Keratinocyte (primary cell): ENCODE results near the gene STAC. TPM values are rescaled to one million over a fixed set of nuclear protein-coding genes. Genes with fewer than 3 reads are reported as not detected.

Experiments
- DNase-seq: peaks from one replicate; pipeline ENCODE4 v3.0.0-alpha.2; 2011; ENCODE audit warnings: low read depth, missing footprints, low spot score
- FAIRE-seq: peaks from 2 replicates; lab custom pipeline; 2011; peaks lifted over from hg19 to GRCh38; lab: Jason Lieb, UNC
- H2AFZ ChIP-seq: 2 replicates; pipeline ENCODE4 v1.6.0; 2012; ENCODE audit warnings: low read length, control low read depth, inconsistent platforms; ENCODE audit not compliant: control insufficient read depth
- H3K27ac ChIP-seq: 2 replicates; pipeline ENCODE4 v1.5.1; 2011; ENCODE audit warnings: low read length; ENCODE audit not compliant: control insufficient read depth, insufficient read depth
- H3K27me3 ChIP-seq: 3 replicates; pipeline ENCODE4 v1.6.0; 2011; ENCODE audit warnings: low read length; ENCODE audit not compliant: control insufficient read depth, insufficient read depth; ENCODE audit errors: extremely low read depth
- H3K36me3 ChIP-seq, 2 experiments: 2 replicates in 1 of 2; 3 replicates in 1 of 2; pipeline ENCODE4 v1.5.1; 2011; ENCODE audit warnings: low read length in 2 of 2, mild to moderate bottlenecking in 1 of 2; ENCODE audit not compliant: control insufficient read depth in 2 of 2, insufficient read depth in 2 of 2; ENCODE audit errors: extremely low read depth in 1 of 2
- H3K4me1 ChIP-seq: 3 replicates; pipeline ENCODE4 v1.5.1; 2011; ENCODE audit warnings: low read length; ENCODE audit not compliant: control insufficient read depth, insufficient read depth; ENCODE audit errors: extremely low read depth
- H3K4me2 ChIP-seq: 3 replicates; pipeline ENCODE4 v1.6.0; 2011; ENCODE audit warnings: low read depth, low read length; ENCODE audit not compliant: control insufficient read depth, insufficient read depth; ENCODE audit errors: extremely low read depth
- H3K4me3 ChIP-seq, 3 experiments: fragments of 200-600 bp in 1 of 3; sonication (generic) in 1 of 3; 2 replicates in 2 of 3; 3 replicates in 1 of 3; pipeline ENCODE4 v1.5.1; 2011 to 2016; ENCODE audit warnings: low read length in 3 of 3, mild to moderate bottlenecking in 3 of 3, control low read depth in 2 of 3, inconsistent platforms in 1 of 3, low read depth in 1 of 3, mixed read lengths in 1 of 3, mixed run types in 1 of 3, moderate library complexity in 1 of 3; ENCODE audit not compliant: control insufficient read depth in 2 of 3, insufficient read depth in 2 of 3; ENCODE audit errors: extremely low read depth in 1 of 3
- H3K79me2 ChIP-seq: 2 replicates; pipeline ENCODE4 v1.6.0; 2012; ENCODE audit warnings: low read length; ENCODE audit not compliant: control insufficient read depth, insufficient read depth
- H3K9ac ChIP-seq: 3 replicates; pipeline ENCODE4 v1.6.0; 2011; ENCODE audit warnings: low read length; ENCODE audit not compliant: control insufficient read depth, insufficient read depth; ENCODE audit errors: extremely low read depth
- H3K9me1 ChIP-seq: 3 replicates; pipeline ENCODE4 v1.6.0; 2011; ENCODE audit warnings: low read length; ENCODE audit not compliant: control insufficient read depth, insufficient read depth; ENCODE audit errors: extremely low read depth
- H3K9me3 ChIP-seq: 2 replicates; pipeline ENCODE4 v1.5.1; 2012; ENCODE audit warnings: low read depth, low read length; ENCODE audit not compliant: control insufficient read depth
- H4K20me1 ChIP-seq: 3 replicates; pipeline ENCODE4 v1.6.0; 2011; ENCODE audit warnings: low read length; ENCODE audit not compliant: control insufficient read depth, insufficient read depth; ENCODE audit errors: extremely low read depth
- EZH2 ChIP-seq: IDR thresholded peaks from one replicate; pipeline ENCODE4 v1.6.1; 2012; ENCODE audit warnings: inconsistent platforms, mild to moderate bottlenecking, low read length, moderate library complexity
- dilution Hi-C: fragments of 300-500 bp; cut with MboI; formaldehyde crosslinking; loops from one replicate; pipeline ENCODE4 v1.7.0; 2020; ENCODE audit warnings: low sequenced_read_pairs; ENCODE audit not compliant: extremely low pct_ligation_motif_present
- polyA plus RNA-seq, 5 experiments: library from polyadenylated mRNA; depleted of rRNA in 3 of 5; stranded (reverse) in 3 of 5; stranded (forward) in 1 of 5; unstranded in 1 of 5; fragments of >200 nt; gene quantifications; 1 replicate in 1 of 5; 2 replicates in 3 of 5; 3 replicates in 1 of 5; pipeline versions ENCODE4 v1.2.1 to v1.2.3, GENCODE V29; 2011 to 2012; ENCODE audit warnings: missing spikeins in 2 of 5, low read depth in 1 of 5, low replicate concordance in 1 of 5
- TF ChIP-seq, protein P1 (sequence below), 3 experiments: IDR thresholded peaks in 1 of 3; conservative IDR thresholded peaks in 1 of 3; optimal IDR thresholded peaks in 1 of 3; 2 replicates in 2 of 3; 3 replicates in 1 of 3; pipeline versions ENCODE3 to v1.5.1; 2011; ENCODE audit warnings: low read length in 3 of 3, mild to moderate bottlenecking in 3 of 3, moderate library complexity in 2 of 3, control low read depth in 1 of 3, inconsistent platforms in 1 of 3; ENCODE audit not compliant: insufficient read depth in 2 of 3; ENCODE audit errors: extremely low read depth in 1 of 3

The STAC gene
- polyA plus RNA-seq, 1 donor (not counting 4 experiments of a cell fraction or from before 2014, with no cell fraction given) = 7.9 TPM

DNA sequence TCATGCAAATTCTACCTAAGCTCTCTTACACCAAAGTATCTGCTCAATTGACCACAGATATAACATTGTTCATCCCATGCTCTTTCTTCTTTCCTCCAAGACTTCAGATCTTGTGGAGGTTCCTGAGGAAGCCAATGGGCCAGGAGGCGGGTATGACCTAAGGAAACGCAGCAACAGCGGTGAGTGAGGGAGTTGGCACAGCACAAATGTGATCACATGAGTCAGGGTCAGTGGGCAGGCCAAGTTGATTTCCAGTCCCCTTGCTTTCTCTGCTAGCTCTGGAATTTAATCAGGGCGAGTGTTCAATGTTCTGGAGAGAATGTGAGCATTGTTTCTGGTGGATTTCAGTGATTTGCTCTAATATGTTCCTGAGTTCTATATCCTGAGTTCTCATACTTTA, 112.7 kb downstream of the STAC start:
- DNase-seq (no peak), FAIRE-seq (no peak)
- H3K79me2 ChIP-seq = no peaks in the 10 kb centered on the region
- TF ChIP-seq, protein P1, sequence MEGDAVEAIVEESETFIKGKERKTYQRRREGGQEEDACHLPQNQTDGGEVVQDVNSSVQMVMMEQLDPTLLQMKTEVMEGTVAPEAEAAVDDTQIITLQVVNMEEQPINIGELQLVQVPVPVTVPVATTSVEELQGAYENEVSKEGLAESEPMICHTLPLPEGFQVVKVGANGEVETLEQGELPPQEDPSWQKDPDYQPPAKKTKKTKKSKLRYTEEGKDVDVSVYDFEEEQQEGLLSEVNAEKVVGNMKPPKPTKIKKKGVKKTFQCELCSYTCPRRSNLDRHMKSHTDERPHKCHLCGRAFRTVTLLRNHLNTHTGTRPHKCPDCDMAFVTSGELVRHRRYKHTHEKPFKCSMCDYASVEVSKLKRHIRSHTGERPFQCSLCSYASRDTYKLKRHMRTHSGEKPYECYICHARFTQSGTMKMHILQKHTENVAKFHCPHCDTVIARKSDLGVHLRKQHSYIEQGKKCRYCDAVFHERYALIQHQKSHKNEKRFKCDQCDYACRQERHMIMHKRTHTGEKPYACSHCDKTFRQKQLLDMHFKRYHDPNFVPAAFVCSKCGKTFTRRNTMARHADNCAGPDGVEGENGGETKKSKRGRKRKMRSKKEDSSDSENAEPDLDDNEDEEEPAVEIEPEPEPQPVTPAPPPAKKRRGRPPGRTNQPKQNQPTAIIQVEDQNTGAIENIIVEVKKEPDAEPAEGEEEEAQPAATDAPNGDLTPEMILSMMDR (optimal IDR thresholded peaks at IDR 0.05 in 1 of 3, IDR thresholded peaks at IDR 0.05 in 1 of 3, conservative IDR thresholded peaks at IDR 0.05 in 1 of 3; ENCODE audit: extremely low read depth in 1 of 3, insufficient read depth in 2 of 3, low read length in 3 of 3) = no peak
- TF ChIP-seq EZH2 = no peak
- no peaks in the 10 kb centered on the region for H3K9me3 ChIP-seq
- no peaks in the 10 kb centered on the region for H3K27me3 ChIP-seq
- H2AFZ ChIP-seq = no peak overlapping the region
- H3K9me1 ChIP-seq = no peaks in the 10 kb centered on the region
- no peaks in the 10 kb centered on the region for H3K36me3 ChIP-seq
- dilution Hi-C loops = no loop called here
- peaks cover 5% of the 10 kb centered on the region for H3K4me1 ChIP-seq
- H3K27ac ChIP-seq = no peak overlapping the region
- no peak overlapping the region for H3K4me3 ChIP-seq
- H3K4me2 ChIP-seq = no peak overlapping the region
- no peak overlapping the region for H3K9ac ChIP-seq
- H4K20me1 ChIP-seq = no peaks in the 10 kb centered on the region

DNA sequence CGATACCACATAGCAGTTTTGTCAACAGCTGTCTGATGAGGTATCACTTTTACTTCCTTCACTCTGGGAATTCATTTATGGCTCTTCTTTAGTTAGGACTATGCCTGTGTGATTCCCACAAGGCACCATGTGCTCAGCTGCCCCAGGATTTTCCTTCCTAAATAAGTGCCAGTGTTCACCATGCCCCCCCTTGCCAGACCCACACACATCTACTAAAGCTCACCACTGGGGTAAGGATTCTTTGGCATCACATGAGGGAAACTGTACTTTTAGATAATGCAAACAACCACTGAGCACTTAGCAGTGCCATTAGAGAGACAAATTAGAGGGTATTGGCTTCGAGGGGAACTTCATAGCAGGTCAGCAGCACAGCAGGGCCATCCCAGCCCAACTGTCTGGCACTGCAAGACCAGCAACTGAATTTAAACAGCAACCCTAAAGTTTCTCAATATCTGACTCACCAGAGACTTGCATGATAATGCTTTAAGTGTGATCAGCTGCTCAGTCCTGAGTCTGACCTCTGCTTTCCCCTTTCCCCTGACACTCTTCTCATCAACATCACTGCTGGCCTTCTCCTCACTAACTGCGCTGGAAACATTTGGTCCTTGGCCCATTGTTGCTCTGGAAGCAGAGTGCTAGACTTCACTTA, 114.3 kb downstream of the STAC start:
- Histone ChIP-seq H3K27ac (no peak overlapping the region), H3K4me3 (no peak overlapping the region), H2AFZ (no peak overlapping the region), H3K9me1 (no peaks in the 10 kb centered on the region), H3K4me1 (peaks cover 5% of the 10 kb centered on the region), H3K9me3 (no peaks in the 10 kb centered on the region), H3K4me2 (no peak overlapping the region), H3K9ac (no peak overlapping the region), H3K27me3 (no peaks in the 10 kb centered on the region), H4K20me1 (no peaks in the 10 kb centered on the region), H3K79me2 (no peaks in the 10 kb centered on the region), H3K36me3 (no peaks in the 10 kb centered on the region)
- dilution Hi-C loops = no loop called here
- DNase-seq (no peak), FAIRE-seq (no peak)
- TF ChIP-seq EZH2 = no peak
- TF ChIP-seq, protein P1 (optimal IDR thresholded peaks at IDR 0.05 in 1 of 3, IDR thresholded peaks at IDR 0.05 in 1 of 3, conservative IDR thresholded peaks at IDR 0.05 in 1 of 3; ENCODE audit: extremely low read depth in 1 of 3, insufficient read depth in 2 of 3, low read length in 3 of 3) = no peak
